ENCODE measurements around the gene DZIP1.
"Not testable (repeated sequence)": the region's sequence is repeated elsewhere in the genome, so short reads cannot be mapped to it uniquely, and the experiment has no call there.

- TF ChIP-seq, protein P1, sequence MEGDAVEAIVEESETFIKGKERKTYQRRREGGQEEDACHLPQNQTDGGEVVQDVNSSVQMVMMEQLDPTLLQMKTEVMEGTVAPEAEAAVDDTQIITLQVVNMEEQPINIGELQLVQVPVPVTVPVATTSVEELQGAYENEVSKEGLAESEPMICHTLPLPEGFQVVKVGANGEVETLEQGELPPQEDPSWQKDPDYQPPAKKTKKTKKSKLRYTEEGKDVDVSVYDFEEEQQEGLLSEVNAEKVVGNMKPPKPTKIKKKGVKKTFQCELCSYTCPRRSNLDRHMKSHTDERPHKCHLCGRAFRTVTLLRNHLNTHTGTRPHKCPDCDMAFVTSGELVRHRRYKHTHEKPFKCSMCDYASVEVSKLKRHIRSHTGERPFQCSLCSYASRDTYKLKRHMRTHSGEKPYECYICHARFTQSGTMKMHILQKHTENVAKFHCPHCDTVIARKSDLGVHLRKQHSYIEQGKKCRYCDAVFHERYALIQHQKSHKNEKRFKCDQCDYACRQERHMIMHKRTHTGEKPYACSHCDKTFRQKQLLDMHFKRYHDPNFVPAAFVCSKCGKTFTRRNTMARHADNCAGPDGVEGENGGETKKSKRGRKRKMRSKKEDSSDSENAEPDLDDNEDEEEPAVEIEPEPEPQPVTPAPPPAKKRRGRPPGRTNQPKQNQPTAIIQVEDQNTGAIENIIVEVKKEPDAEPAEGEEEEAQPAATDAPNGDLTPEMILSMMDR (IDR thresholded peaks at IDR 0.05), result not testable (repeated sequence)
- TF ChIP-seq POLR2A, POLR2AphosphoS5 (IDR thresholded peaks at IDR 0.05): not testable (repeated sequence)
These were observed 78.7 kb downstream of the DZIP1 start for GRCh38 chr13:95565758-95566157.

Measured in transverse colon (tissue), 4 donors.